Vagina (tissue), 2 donors: Measurements from ENCODE around the gene PPTC7.

Experiments used
- CTCF ChIP-seq, 3 experiments: fragments of 450-650 bp in 2 of 3; fragments of 200-600 bp in 1 of 3; sonication (generic) in 1 of 3; IDR thresholded peaks; one replicate each; pipeline ENCODE4 v1.5.1; 2017 to 2019; ENCODE audit warnings: antibody characterized with exemption in 3 of 3, mild to moderate bottlenecking in 2 of 3, moderate library complexity in 2 of 3
- POLR2AphosphoS5 ChIP-seq, 2 donors: sonication (generic); formaldehyde crosslinking; IDR thresholded peaks; one replicate each; pipeline ENCODE4 v1.9.0; 2017; ENCODE audit warnings: antibody characterized with exemption in 2 of 2, mild to moderate bottlenecking in 2 of 2, low read depth in 1 of 2; ENCODE audit not compliant: insufficient read depth in 1 of 2

GRCh38 chr12:110622582-110622981, 39.5 kb upstream of the PPTC7 start:
- TF ChIP-seq CTCF (IDR thresholded peaks at IDR 0.05): no peak
- TF ChIP-seq POLR2AphosphoS5 (IDR thresholded peaks at IDR 0.05; ENCODE audit: insufficient read depth in 1 of 2, low read depth in 1 of 2): no peak
